Stimulated activated memory B cell treated with anti-CD40 and anti-IgM and Interleukin-4, amounts not matched to agents 10 μg/mL and 1 μg/mL and 100 μg/mL, for 72 hours (primary cell): Measurements from ENCODE around the gene IFI44.

Experiments used
- ATAC-seq: fragments of 150-1000 bp; cut with Tn5 transposase; 2 replicates; pipeline ENCODE4 v1.10.0; 2021
- H3K27ac Mint-ChIP-seq: one replicate; pipeline ENCODE4 v1.8.0; 2022; ENCODE audit warnings: mild to moderate bottlenecking, mixed read lengths
- H3K27me3 Mint-ChIP-seq: one replicate; pipeline ENCODE4 v1.8.0; 2022; ENCODE audit warnings: mixed read lengths
- H3K36me3 Mint-ChIP-seq: one replicate; pipeline ENCODE4 v1.8.0; 2022; ENCODE audit warnings: mixed read lengths
- H3K4me1 Mint-ChIP-seq: one replicate; pipeline ENCODE4 v1.8.0; 2022; ENCODE audit warnings: mixed read lengths
- H3K4me3 Mint-ChIP-seq: one replicate; pipeline ENCODE4 v1.8.0; 2022; ENCODE audit warnings: mild to moderate bottlenecking, moderate library complexity, mixed read lengths
- H3K9me3 Mint-ChIP-seq: one replicate; pipeline ENCODE4 v1.8.0; 2022; ENCODE audit warnings: mixed read lengths

Gene IFI44, protein sequence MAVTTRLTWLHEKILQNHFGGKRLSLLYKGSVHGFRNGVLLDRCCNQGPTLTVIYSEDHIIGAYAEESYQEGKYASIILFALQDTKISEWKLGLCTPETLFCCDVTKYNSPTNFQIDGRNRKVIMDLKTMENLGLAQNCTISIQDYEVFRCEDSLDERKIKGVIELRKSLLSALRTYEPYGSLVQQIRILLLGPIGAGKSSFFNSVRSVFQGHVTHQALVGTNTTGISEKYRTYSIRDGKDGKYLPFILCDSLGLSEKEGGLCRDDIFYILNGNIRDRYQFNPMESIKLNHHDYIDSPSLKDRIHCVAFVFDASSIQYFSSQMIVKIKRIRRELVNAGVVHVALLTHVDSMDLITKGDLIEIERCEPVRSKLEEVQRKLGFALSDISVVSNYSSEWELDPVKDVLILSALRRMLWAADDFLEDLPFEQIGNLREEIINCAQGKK

DNA sequence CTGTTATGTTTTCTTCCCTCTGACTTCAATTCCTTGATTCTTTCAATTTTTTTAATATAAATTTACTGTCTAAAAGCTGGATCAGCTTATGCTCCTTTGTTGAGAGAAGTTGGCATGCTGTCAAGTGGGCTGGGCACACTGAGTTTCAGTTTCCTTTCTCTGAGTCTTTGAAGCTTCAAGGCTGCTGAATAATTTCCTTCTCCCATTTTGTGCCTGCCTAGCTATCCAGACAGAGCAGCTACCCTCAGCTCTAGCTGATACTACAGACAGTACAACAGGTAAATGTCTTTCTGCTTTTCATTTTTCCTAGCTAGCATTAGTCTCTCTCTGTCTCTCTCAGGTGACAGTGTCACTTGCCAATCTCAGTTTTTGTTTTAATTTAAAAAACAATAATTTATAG is at the start of gene IFI44:
IFI44 (plus strand) TSS at position 204 of the 400 bp plus-strand sequence. CDS start 365 bp downstream, outside the sequence.
- Mint-ChIP-seq H3K4me1 (peaks cover 32% of the 10 kb centered on the region), H3K4me3 (peak within 1 kb of the TSS; percentile 68), H3K36me3 (peaks cover 19% of the 10 kb centered on the region), H3K27me3 (no peaks in the 10 kb centered on the region), H3K27ac (peak within 1 kb of the TSS; percentile 30), H3K9me3 (peaks cover 19% of the 10 kb centered on the region)
- peak; percentile 81 for ATAC-seq

DNA sequence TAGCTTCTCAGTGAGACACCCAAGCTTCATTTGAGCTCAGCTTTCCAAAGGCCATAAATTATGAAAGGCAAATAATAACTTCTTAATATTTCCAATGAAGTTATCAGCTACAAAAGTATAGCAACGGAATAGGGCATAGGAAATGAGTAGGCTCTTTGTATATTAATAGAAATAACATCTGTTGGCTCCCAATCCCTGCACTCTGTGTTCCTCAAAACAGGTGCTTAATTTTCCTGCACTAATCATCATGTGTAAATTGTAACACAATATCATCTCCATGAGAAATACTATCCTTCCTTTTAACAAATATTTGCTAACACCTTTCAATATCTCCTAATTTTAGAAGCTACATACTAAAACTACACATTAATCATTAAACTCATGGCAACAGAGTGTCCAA is 48.6 kb upstream of the IFI44 start:
- no peaks in the 10 kb centered on the region for H3K27me3 Mint-ChIP-seq
- no peaks in the 10 kb centered on the region for H3K9me3 Mint-ChIP-seq
- H3K4me3 Mint-ChIP-seq = no peak overlapping the region
- H3K36me3 Mint-ChIP-seq = no peaks in the 10 kb centered on the region
- no peak for ATAC-seq
- no peaks in the 10 kb centered on the region for H3K4me1 Mint-ChIP-seq
- no peak overlapping the region for H3K27ac Mint-ChIP-seq

DNA sequence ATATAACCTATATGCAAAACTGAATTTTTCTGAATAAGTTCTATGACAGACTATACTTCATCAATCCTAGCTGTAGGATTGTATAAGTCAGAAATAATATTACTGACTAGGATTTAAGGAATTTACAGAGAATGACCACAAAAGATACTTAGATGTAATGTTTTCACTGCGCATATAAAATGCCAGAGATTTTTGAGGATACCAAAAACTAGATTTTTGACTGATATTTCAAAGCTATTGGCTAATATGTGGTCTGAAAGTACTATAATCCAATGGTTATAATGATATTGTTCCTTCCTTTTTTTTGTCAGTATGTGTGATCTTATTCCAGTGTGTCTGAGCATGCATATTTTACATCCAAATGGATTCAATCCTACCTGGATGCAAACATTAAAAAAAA is 46.4 kb upstream of the IFI44 start:
- Mint-ChIP-seq H3K4me3 (no peak overlapping the region), H3K4me1 (no peaks in the 10 kb centered on the region)

DNA sequence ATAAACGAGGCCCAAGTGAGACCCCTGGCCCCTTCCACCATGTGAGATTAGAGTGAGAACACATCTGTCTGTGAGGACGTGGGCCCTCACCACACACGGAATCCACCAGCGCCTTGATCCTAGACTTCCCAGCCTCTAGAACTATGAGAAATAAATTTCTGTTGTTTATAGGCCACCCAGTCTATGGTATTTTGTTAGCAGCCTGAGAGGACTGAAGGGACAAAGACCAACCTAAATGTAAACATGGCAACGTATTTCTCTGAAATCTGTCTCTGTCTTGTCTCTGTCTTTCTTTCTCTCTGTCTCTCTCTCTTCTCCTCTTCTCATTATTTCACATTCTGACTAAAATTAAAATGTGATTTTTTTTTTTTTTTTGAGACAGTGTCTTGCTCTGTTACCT is 45.0 kb upstream of the IFI44 start:
- no peaks in the 10 kb centered on the region for H3K36me3 Mint-ChIP-seq
- ATAC-seq = no peak
- no peaks in the 10 kb centered on the region for H3K27me3 Mint-ChIP-seq
- H3K27ac Mint-ChIP-seq = no peak overlapping the region
- H3K9me3 Mint-ChIP-seq = no peaks in the 10 kb centered on the region
- no peak overlapping the region for H3K4me3 Mint-ChIP-seq
- H3K4me1 Mint-ChIP-seq = no peaks in the 10 kb centered on the region

More for the DNA sequence above, 46.4 kb upstream of the IFI44 start:
- no peaks in the 10 kb centered on the region for H3K27me3 Mint-ChIP-seq
- H3K36me3 Mint-ChIP-seq = no peaks in the 10 kb centered on the region
- no peaks in the 10 kb centered on the region for H3K9me3 Mint-ChIP-seq
- H3K27ac Mint-ChIP-seq = no peak overlapping the region
- no peak for ATAC-seq

DNA sequence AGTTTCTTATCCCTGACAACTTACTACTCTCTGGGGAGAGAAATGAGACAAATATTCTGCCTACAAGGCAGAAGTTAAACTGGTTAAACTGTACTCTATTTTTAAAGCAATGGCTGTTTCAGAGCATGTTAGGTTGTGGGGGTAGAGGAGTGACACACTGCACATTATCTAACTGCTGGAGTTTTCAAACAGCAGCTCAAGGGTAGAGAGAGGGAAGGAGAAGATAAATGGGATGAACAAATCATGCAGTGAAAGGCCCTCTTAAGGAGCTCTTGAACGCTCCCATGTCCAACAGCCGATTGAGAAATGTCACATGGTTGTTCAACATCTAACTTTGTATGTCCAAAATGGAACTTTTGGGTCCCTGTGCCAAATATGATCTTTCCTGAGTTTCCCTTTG is 43.4 kb upstream of the IFI44 start:
- Mint-ChIP-seq H3K4me1 (no peaks in the 10 kb centered on the region), H3K27me3 (no peaks in the 10 kb centered on the region), H3K36me3 (no peaks in the 10 kb centered on the region), H3K9me3 (no peaks in the 10 kb centered on the region), H3K4me3 (no peak overlapping the region), H3K27ac (no peak overlapping the region)
- no peak for ATAC-seq

DNA sequence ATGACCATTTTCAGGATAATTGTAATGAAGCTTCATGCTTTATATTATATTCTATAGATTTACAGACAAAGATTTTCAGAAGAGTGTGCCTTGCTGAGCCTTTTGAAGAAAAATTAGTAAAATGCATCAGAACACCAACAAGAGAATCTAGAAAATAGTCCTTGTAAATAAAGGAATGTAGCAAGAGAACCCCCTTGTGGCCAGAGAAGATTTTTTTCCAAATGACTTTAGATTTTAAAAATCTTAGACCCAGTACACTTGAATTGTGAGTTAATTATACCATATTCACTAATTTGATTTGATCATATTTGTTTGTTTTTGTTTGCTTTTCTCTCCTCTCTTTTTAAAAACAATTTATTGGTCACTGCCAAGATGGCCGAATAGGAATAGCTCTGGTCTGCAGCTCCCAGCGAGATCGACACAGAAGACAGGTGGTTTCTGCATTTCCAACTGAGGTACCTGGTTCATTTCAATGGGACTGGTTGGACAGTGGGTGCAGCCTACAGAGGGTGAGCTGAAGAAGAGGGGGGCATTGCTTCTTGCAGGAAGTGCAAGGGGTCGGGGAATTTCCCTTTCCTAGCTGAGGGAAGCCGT is 42.2 kb upstream of the IFI44 start:
- no peak for ATAC-seq
- Mint-ChIP-seq H3K36me3 (no peaks in the 10 kb centered on the region), H3K4me3 (no peak overlapping the region)

DNA sequence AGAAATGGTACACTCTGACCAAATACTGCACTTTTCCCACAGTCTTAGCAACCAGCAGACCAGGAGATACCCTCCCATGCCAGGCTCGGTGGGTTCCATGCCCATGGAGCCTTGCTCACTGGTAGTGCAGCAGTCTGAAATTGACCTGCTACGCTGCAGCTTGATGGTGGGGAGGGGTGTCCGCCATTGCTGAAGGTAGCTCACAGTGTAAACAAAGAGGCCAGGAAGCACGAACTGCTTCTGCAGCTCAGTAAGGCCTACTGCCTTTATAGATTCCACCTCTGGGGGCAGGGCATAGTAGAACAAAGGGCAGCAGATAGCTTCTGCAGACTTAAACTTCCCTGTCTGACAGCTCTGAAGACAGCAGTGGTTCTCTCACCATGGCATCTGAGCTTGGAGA is 41.7 kb upstream of the IFI44 start:
- no peak for ATAC-seq
- no peaks in the 10 kb centered on the region for H3K27me3 Mint-ChIP-seq
- peaks cover 2% of the 10 kb centered on the region for H3K9me3 Mint-ChIP-seq
- H3K27ac Mint-ChIP-seq = no peak overlapping the region
- H3K36me3 Mint-ChIP-seq = no peaks in the 10 kb centered on the region
- H3K4me1 Mint-ChIP-seq = no peaks in the 10 kb centered on the region
- H3K4me3 Mint-ChIP-seq = no peak overlapping the region

More for the DNA sequence above, 42.2 kb upstream of the IFI44 start:
- Mint-ChIP-seq H3K27me3 (no peaks in the 10 kb centered on the region), H3K4me1 (no peaks in the 10 kb centered on the region), H3K27ac (no peak overlapping the region), H3K9me3 (no peaks in the 10 kb centered on the region)

DNA sequence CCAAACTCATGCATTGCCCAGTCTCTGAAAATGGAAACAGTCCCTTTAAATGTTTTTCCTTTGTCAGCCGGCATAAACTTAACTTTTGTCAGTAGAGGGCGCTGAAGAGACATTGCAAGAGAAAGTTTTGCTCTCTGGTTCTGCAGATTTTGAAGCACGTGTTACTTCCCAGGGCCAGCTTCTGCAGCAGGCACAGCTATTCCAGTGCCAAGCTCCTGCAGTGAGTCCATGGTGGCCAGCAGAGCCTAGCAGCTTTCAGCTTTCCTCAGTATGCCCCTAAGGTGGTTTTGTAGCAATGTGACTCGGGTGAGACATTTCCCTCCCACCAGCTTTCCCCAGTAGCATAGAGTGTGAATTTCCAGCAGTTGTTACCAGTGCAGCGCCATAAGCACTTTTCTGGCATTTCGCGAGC is 32.0 kb upstream of the IFI44 start:
- Mint-ChIP-seq H3K9me3 (peaks cover 5% of the 10 kb centered on the region), H3K27me3 (no peaks in the 10 kb centered on the region), H3K4me1 (peaks cover 45% of the 10 kb centered on the region), H3K4me3 (no peak overlapping the region), H3K36me3 (no peaks in the 10 kb centered on the region), H3K27ac (no peak overlapping the region)
- peak; percentile 69 for ATAC-seq

DNA sequence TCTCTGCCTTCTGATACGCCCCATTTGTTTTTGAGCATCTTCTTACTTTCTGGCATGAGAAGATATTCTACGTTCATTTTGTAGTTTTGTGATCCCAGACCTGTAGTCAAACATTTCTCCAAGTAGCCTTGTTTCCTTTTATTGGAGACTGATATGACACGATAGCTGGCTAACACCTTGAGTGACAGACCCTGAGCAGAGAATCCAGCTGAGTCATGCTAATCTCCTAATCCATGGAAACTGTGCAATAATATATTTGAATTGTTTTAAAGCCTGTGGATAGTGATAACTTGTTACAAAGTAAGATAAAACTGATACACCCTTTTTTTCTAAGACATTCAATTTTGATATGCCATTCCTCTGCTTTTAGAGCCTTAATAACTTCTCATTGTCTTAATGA is 30.6 kb upstream of the IFI44 start:
- H3K4me3 Mint-ChIP-seq = no peak overlapping the region
- H3K9me3 Mint-ChIP-seq = no peaks in the 10 kb centered on the region
- no peak for ATAC-seq
- peak overlapping the region; percentile 59 for H3K27ac Mint-ChIP-seq
- peaks cover 57% of the 10 kb centered on the region for H3K4me1 Mint-ChIP-seq
- no peaks in the 10 kb centered on the region for H3K27me3 Mint-ChIP-seq
- H3K36me3 Mint-ChIP-seq = peaks cover 2% of the 10 kb centered on the region

DNA sequence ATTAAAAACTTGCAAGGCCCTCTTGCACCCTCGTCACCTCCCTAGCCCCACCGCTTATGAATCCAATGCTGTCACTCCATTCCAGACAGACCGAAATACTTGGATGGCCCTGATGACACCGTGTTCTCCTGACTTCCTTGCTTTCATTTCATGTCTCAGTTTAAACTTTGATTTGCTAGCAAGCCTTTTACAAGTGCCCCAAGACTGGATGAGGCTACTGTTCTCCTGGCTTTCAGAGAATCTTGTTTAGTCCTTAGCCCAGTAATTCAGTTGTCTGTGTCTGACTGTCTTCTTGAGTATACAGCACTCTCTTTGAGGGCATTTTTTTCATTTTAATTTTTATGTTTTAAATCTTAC is 30.2 kb upstream of the IFI44 start:
- H3K27me3 Mint-ChIP-seq = no peaks in the 10 kb centered on the region
- no peak for ATAC-seq
- no peaks in the 10 kb centered on the region for H3K9me3 Mint-ChIP-seq
- H3K4me1 Mint-ChIP-seq = peaks cover 61% of the 10 kb centered on the region
- peaks cover 6% of the 10 kb centered on the region for H3K36me3 Mint-ChIP-seq
- H3K4me3 Mint-ChIP-seq = no peak overlapping the region
- peak overlapping the region; percentile 59 for H3K27ac Mint-ChIP-seq

DNA sequence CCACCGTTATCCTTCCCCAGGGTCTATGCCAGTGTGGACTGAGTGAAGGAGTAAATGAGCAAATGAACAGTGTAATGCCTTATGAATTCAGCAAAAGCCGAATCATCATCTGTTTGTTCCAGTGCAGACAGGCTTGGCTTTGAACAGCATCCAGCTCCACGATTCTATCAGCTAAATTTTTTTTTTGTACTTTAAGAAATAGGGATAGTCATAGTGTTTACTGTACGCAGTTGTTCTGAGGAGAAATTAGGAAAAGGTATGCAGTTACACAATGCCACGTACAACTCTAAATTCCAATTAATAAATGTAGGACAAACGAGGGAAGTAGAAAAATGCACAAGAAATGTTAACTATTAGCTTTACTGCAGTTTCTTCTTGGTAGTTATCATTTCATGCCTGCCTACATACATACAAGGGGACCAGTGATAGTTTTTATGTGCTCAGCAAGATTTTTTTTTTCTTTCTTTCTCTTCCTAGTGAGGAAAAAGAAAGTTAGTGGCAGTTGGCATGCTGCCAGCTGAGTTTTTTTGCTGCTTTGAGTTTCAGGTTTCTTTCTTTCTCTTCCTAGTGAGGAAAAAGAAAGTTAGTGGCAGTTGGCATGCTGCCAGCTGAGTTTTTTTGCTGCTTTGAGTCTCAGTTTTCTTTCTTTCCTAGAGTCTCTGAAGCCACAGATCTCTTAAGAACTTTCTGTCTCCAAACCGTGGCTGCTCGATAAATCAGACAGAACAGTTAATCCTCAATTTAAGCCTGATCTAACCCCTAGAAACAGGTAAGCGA is 29.6 kb upstream of the IFI44 start, which contains the start of gene IFI44L:
IFI44L (plus strand) TSS at position 646 of the 777 bp plus-strand sequence. CDS start 7,468 bp downstream, outside the sequence.
- peak within 1 kb of the TSS; percentile 59 for H3K27ac Mint-ChIP-seq
- H3K36me3 Mint-ChIP-seq = peaks cover 9% of the 10 kb centered on the region
- peak within 1 kb of the TSS; percentile 55 for H3K4me3 Mint-ChIP-seq
- ATAC-seq = no peak
- no peaks in the 10 kb centered on the region for H3K9me3 Mint-ChIP-seq
- H3K27me3 Mint-ChIP-seq = no peaks in the 10 kb centered on the region
- H3K4me1 Mint-ChIP-seq = peaks cover 67% of the 10 kb centered on the region

DNA sequence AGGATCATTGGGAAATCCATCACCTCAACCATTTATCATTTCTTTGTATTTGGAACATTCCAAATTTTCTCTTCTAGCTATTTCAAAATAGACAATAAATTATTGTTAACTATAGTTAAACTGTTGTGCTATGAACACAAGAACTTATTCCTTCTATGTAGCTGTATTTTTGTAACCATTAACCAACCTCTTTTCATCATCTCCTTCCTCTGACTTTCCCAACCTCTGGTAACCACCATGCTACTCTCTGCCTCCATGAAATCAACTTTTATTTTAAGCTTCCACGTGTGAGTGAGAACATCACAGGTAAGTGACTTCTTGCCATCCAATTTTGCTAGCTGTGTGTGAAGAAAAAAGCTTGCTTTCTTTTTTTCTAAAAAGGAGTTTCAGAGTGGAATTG is 29.0 kb upstream of the IFI44 start:
- peaks cover 74% of the 10 kb centered on the region for H3K4me1 Mint-ChIP-seq
- peak overlapping the region; percentile 55 for H3K4me3 Mint-ChIP-seq
- ATAC-seq = no peak
- no peaks in the 10 kb centered on the region for H3K9me3 Mint-ChIP-seq
- H3K36me3 Mint-ChIP-seq = peaks cover 9% of the 10 kb centered on the region
- no peaks in the 10 kb centered on the region for H3K27me3 Mint-ChIP-seq
- peak overlapping the region; percentile 59 for H3K27ac Mint-ChIP-seq

DNA sequence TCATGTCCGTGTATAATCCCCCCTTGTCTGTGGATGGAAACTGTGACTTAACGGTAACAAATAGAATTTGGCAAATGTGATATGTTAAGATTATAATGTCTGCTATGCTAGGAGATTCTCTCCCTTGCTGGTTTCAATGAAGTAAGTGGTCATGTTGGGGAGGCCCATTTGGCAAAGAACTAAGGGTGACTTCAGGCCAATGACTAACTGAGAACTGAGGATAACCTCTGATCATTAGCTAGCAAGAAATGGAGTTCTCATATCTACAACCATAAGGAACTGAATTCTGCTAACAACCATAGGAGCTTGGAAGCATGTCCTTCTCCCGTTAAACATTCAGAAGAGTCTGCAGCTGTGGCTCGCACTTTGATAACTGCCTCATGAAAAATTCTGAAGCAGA is 27.1 kb upstream of the IFI44 start:
- Mint-ChIP-seq H3K4me3 (no peak overlapping the region), H3K27ac (peak overlapping the region; percentile 27), H3K27me3 (no peaks in the 10 kb centered on the region), H3K4me1 (peaks cover 70% of the 10 kb centered on the region), H3K36me3 (peaks cover 9% of the 10 kb centered on the region), H3K9me3 (no peaks in the 10 kb centered on the region)
- no peak for ATAC-seq

DNA sequence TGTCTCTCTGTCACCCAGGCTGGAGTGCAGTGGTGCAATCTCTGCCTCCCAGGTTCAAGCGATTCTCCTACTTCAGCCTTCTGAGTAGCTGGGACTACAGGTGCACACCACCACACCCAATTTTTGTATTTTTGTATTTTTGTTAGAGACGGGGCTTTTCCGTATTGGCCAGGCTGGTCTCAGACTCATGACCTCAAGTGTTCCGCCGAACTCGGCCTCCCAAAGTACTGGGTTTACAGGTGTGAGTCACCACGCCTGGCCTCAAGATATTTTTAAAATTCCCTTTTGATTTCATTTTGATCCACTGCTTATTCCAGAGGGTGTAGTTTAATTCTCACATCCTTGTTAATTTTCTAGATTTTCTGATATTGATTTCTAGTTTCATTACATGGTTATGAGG is 25.6 kb upstream of the IFI44 start:
- Mint-ChIP-seq H3K27ac (peak overlapping the region; percentile 59), H3K9me3 (no peaks in the 10 kb centered on the region), H3K4me3 (no peak overlapping the region), H3K36me3 (peaks cover 9% of the 10 kb centered on the region), H3K4me1 (peaks cover 56% of the 10 kb centered on the region), H3K27me3 (no peaks in the 10 kb centered on the region)
- no peak for ATAC-seq

DNA sequence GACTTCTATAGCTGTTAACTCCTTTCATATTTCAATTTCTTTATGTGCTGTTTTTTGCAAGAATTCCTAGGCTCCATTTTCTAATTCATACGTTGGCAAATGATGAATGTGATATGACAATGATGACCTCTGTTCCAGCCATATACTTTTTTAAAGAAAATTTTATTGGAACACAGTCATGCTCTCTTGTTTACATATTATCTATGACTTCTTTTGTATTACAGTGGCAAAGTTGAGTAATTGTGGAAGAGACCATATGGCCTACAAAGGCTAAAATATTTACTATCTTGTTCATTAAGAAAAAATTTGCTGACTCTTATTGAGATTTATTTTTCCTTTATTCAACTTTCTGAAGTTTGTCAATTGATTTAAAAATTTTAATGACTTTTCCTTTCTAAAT is 22.3 kb upstream of the IFI44 start:
- Mint-ChIP-seq H3K27ac (no peak overlapping the region), H3K9me3 (no peaks in the 10 kb centered on the region), H3K4me1 (peaks cover 33% of the 10 kb centered on the region), H3K4me3 (no peak overlapping the region), H3K27me3 (no peaks in the 10 kb centered on the region), H3K36me3 (peaks cover 9% of the 10 kb centered on the region)
- no peak for ATAC-seq
